ENCODE measurements around the gene ECD. TPM values are rescaled to one million over a fixed set of nuclear protein-coding genes. Genes with fewer than 3 reads are reported as not detected.

ECD gene
- polyA plus RNA-seq, 1 donor from 2014 or later, result 30.0 TPM

DNA sequence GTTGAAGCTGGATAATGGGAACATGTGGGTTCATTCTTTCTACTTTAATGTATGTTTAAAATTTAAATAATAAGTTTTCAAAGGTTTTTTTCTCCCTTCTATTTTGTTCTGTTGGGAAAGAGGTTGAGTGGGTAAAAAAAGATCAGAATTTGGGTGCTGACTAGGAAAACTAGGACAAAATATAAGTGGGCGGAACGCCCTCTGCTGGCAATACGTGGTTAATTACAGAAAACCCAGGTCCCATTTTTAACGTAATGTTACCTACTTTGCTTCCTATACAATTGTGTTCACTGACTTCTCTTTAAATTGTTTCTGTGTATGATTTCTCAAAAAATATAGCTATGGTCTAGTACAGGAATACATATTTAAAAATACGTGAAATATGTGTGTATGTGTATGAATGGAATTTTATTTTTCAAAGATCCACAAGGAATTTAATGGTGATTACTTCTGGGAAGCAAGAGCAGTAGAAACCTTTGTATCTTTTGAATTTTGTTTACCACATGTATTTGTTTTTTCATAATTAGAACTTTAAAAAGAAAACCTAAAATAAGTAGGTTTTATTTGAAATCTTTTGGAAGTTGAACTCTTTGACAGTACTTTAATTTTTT, 8.7 kb downstream of the ECD start:
- Histone ChIP-seq H3K36me3 (ENCODE audit: insufficient read depth, low read length) (peaks cover 10% of the 10 kb centered on the region), H3K9me3 (ENCODE audit: low read length) (peaks cover 3% of the 10 kb centered on the region), H3K9ac (ENCODE audit: low read length) (no peak overlapping the region), H3K79me2 (replicated peaks; ENCODE audit: insufficient read depth, low read length) (peaks cover 26% of the 10 kb centered on the region), H2AFZ (ENCODE audit: low read depth, low read length) (no peak overlapping the region), H3K4me3 (ENCODE audit: low read length) (no peak overlapping the region), H3K9me2 (ENCODE audit: insufficient read depth, low read length) (no peaks in the 10 kb centered on the region), H3K27ac (ENCODE audit: low read length) (no peak overlapping the region), H3K27me3 (ENCODE audit: insufficient read depth, low read depth, low read length) (no peaks in the 10 kb centered on the region), H3K4me2 (ENCODE audit: low read length) (no peak overlapping the region), H4K20me1 (ENCODE audit: insufficient read depth) (no peaks in the 10 kb centered on the region), H3F3A (ENCODE audit: insufficient read depth, low read length, poor library complexity, severe bottlenecking) (no peaks in the 10 kb centered on the region)
- TF ChIP-seq POLR2AphosphoS5 (IDR thresholded peaks at IDR 0.05), result no peak
- TF ChIP-seq EP300 (conservative IDR thresholded peaks at IDR 0.05; ENCODE audit: poor library complexity, severe bottlenecking), result no peak
- TF ChIP-seq, protein P1, sequence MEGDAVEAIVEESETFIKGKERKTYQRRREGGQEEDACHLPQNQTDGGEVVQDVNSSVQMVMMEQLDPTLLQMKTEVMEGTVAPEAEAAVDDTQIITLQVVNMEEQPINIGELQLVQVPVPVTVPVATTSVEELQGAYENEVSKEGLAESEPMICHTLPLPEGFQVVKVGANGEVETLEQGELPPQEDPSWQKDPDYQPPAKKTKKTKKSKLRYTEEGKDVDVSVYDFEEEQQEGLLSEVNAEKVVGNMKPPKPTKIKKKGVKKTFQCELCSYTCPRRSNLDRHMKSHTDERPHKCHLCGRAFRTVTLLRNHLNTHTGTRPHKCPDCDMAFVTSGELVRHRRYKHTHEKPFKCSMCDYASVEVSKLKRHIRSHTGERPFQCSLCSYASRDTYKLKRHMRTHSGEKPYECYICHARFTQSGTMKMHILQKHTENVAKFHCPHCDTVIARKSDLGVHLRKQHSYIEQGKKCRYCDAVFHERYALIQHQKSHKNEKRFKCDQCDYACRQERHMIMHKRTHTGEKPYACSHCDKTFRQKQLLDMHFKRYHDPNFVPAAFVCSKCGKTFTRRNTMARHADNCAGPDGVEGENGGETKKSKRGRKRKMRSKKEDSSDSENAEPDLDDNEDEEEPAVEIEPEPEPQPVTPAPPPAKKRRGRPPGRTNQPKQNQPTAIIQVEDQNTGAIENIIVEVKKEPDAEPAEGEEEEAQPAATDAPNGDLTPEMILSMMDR (IDR thresholded peaks at IDR 0.05; ENCODE audit: poor library complexity, severe bottlenecking), result peak; percentile 72
- TF ChIP-seq RAD21 (conservative IDR thresholded peaks at IDR 0.05), result peak; percentile 51
- TF ChIP-seq EZH2 (IDR thresholded peaks at IDR 0.05; ENCODE audit: borderline replicate concordance, insufficient read depth, low read length, poor library complexity, severe bottlenecking), result no peak
- TF ChIP-seq REST (IDR thresholded peaks at IDR 0.05; ENCODE audit: borderline replicate concordance), result no peak
- TF ChIP-seq MXI1 (conservative IDR thresholded peaks at IDR 0.05; ENCODE audit: poor library complexity, severe bottlenecking), result no peak
- peak; percentile 58 for TF ChIP-seq SMC3 (conservative IDR thresholded peaks at IDR 0.05; ENCODE audit: poor library complexity)
- TF ChIP-seq TAF1 (IDR thresholded peaks at IDR 0.05; ENCODE audit: low read depth), result no peak

GRCh38 chr10:73156054-73156453, 11.8 kb downstream of the ECD start:
- no peak overlapping the region for H3K4me3 ChIP-seq (ENCODE audit: low read length)
- H3K4me2 ChIP-seq (ENCODE audit: low read length), result no peak overlapping the region
- no peaks in the 10 kb centered on the region for H3K9me3 ChIP-seq (ENCODE audit: low read length)
- H2AFZ ChIP-seq (ENCODE audit: low read depth, low read length), result no peak overlapping the region
- H3F3A ChIP-seq (ENCODE audit: insufficient read depth, low read length, poor library complexity, severe bottlenecking), result no peaks in the 10 kb centered on the region
- H3K36me3 ChIP-seq (ENCODE audit: insufficient read depth, low read length), result peaks cover 10% of the 10 kb centered on the region
- no peak overlapping the region for H3K9ac ChIP-seq (ENCODE audit: low read length)
- TF ChIP-seq TAF1 (IDR thresholded peaks at IDR 0.05; ENCODE audit: low read depth) (no peak), REST (IDR thresholded peaks at IDR 0.05; ENCODE audit: borderline replicate concordance) (no peak), SMC3 (conservative IDR thresholded peaks at IDR 0.05; ENCODE audit: poor library complexity) (no peak), EP300 (conservative IDR thresholded peaks at IDR 0.05; ENCODE audit: poor library complexity, severe bottlenecking) (no peak), MXI1 (conservative IDR thresholded peaks at IDR 0.05; ENCODE audit: poor library complexity, severe bottlenecking) (no peak), POLR2AphosphoS5 (IDR thresholded peaks at IDR 0.05) (no peak), RAD21 (conservative IDR thresholded peaks at IDR 0.05) (no peak), EZH2 (IDR thresholded peaks at IDR 0.05; ENCODE audit: borderline replicate concordance, insufficient read depth, low read length, poor library complexity, severe bottlenecking) (no peak)
- TF ChIP-seq, protein P1 (IDR thresholded peaks at IDR 0.05; ENCODE audit: poor library complexity, severe bottlenecking), result no peak
- no peak overlapping the region for H3K27ac ChIP-seq (ENCODE audit: low read length)
- H3K27me3 ChIP-seq (ENCODE audit: insufficient read depth, low read depth, low read length), result no peaks in the 10 kb centered on the region
- H4K20me1 ChIP-seq (ENCODE audit: insufficient read depth), result no peaks in the 10 kb centered on the region
- no peaks in the 10 kb centered on the region for H3K9me2 ChIP-seq (ENCODE audit: insufficient read depth, low read length)
- H3K79me2 ChIP-seq (replicated peaks; ENCODE audit: insufficient read depth, low read length), result peaks cover 4% of the 10 kb centered on the region
